ENCODE results near the gene TLX2. TPM values are rescaled to one million over a fixed set of nuclear protein-coding genes. Genes with fewer than 3 reads are reported as not detected.
A peak's percentile ranks its signal among the peaks of the same experiment; 100 is the strongest.

The TLX2 gene
- total and polyA plus RNA-seq, 2 donors (not counting 3 experiments of a cell fraction or from before 2014, with no cell fraction given), result not detected

GRCh38 chr2:74472945-74473258 lies 41.3 kb upstream of the TLX2 start:
- intact Hi-C loops (cut with micrococcal nuclease) (loop anchor here (1.0 kb wide), 1 partner anchor 9 kb away; the partner anchor contains the start of gene CCDC142), dilution Hi-C loops (cut with MboI; ENCODE audit: extremely low pct_ligation_motif_present, low sequenced_read_pairs) (no loop called here)
- DNase-seq (ENCODE audit: low read depth, low spot score) (no peak), FAIRE-seq (peak; percentile 4)
- Histone ChIP-seq H3K9me1 (replicated peaks; ENCODE audit: control insufficient read depth, extremely low read depth, insufficient read depth, low read length) (no peaks in the 10 kb centered on the region), H3K4me2 (ENCODE audit: insufficient read depth, low read length) (peak overlapping the region; percentile 89), H2AFZ (ENCODE audit: low read depth, low read length) (peak overlapping the region; percentile 87), H3K9me3 (replicated peaks; ENCODE audit: control insufficient read depth, insufficient read depth, low read length) (no peaks in the 10 kb centered on the region), H3K27ac (ENCODE audit: insufficient read depth, low read depth, low read length) (peak overlapping the region; percentile 10), H4K20me1 (replicated peaks; ENCODE audit: control insufficient read depth, extremely low read depth, insufficient read depth, low read length) (no peaks in the 10 kb centered on the region), H3K36me3 (ENCODE audit: control insufficient read depth in 2 of 2, extremely low read depth in 1 of 2, insufficient read depth in 2 of 2, low read length in 2 of 2) (peaks cover 0 to 7% of the 10 kb centered on the region in 2 experiments), H3K9ac (replicated peaks; ENCODE audit: extremely low read depth, insufficient read depth, low read length) (peak overlapping the region; percentile 46), H3K79me2 (ENCODE audit: control insufficient read depth, insufficient read depth, low read length) (no peaks in the 10 kb centered on the region), H3K27me3 (ENCODE audit: control insufficient read depth in 2 of 2, insufficient read depth in 2 of 2, low read length in 2 of 2) (no peaks in the 10 kb centered on the region), H3K4me1 (ENCODE audit: control insufficient read depth, extremely low read depth, insufficient read depth, low read length) (peaks cover 13% of the 10 kb centered on the region), H3K4me3 (replicated peaks in 1 of 3; ENCODE audit: insufficient read depth in 1 of 3, low read depth in 1 of 3, low read length in 3 of 3) (peak overlapping the region; percentile 24 to 84 (median 75))
- TSS peak; percentile 90 for BruUV-seq (replicated peaks)
- no peak for TF ChIP-seq FOS (IDR thresholded peaks at IDR 0.05; ENCODE audit: borderline replicate concordance, insufficient read depth, low read length)
- TF ChIP-seq JUN (IDR thresholded peaks at IDR 0.05; ENCODE audit: borderline replicate concordance, insufficient read depth, insufficient read length, low read depth), result no peak
- no peak for TF ChIP-seq MYC (IDR thresholded peaks at IDR 0.05; ENCODE audit: low read depth, low read length)
- TF ChIP-seq POLR2AphosphoS5 (IDR thresholded peaks at IDR 0.05; ENCODE audit: insufficient read depth, low read depth, low read length), result no peak
- no peak for TF ChIP-seq EZH2 (IDR thresholded peaks at IDR 0.05; ENCODE audit: borderline replicate concordance, low read depth, low read length, severe bottlenecking)
- TF ChIP-seq, protein P1, sequence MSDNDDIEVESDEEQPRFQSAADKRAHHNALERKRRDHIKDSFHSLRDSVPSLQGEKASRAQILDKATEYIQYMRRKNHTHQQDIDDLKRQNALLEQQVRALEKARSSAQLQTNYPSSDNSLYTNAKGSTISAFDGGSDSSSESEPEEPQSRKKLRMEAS (IDR thresholded peaks at IDR 0.05; ENCODE audit: insufficient read depth, insufficient read length), result no peak
- no peak for TF ChIP-seq GATA2 (IDR thresholded peaks at IDR 0.05; ENCODE audit: insufficient read depth, insufficient read length, low read depth, low read length)
- no peak for TF ChIP-seq CTCF (IDR thresholded peaks at IDR 0.05; ENCODE audit: extremely low read depth in 1 of 2, insufficient read depth in 1 of 2, low read depth in 1 of 2, low read length in 2 of 2)
- no peak for TF ChIP-seq POLR2A (IDR thresholded peaks at IDR 0.05; ENCODE audit: low read depth, low read length)
- POLR2A ChIA-PET, result interaction anchor here (1.1 kb wide), 1 partner anchor 10 kb away, joined by 3 read pairs; the partner anchor contains the start of genes CCDC142 and TTC31
- CTCF ChIA-PET, result interaction anchor here (1.2 to 2.1 kb wide), 2 partner anchors 10 to 31 kb away, joined by 3 to 12 read pairs; partner anchors contain the start of genes CCDC142 and TTC31
